ENCODE data around the gene AFDN. TPM values are rescaled to one million over a fixed set of nuclear protein-coding genes. Genes with fewer than 3 reads are reported as not detected.

Gene AFDN
- total RNA-seq, 1 experiment from 2014 or later = 182 TPM

DNA sequence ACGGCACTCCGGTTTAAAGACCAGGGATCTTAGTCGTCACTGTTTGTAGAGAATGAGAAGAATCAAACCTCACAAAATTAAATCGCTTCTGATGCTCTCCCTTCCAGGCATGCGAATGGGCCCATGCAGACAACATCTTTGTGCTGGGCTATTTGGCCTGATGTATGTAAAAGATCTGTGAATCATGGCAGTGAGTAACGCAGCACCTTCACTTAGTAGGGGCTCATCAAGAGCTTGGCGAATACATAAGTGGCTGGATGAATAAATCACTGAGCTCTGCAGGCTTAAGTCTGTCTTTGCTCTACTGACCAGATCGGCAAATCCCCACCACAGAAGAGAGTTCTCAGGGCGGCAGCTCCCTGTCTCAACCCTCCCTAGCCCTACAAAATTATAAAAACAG is 44.8 kb upstream of the AFDN start (continued):
- TF ChIP-seq ZNF532 (CRISPR knock-in tag; IDR thresholded peaks at IDR 0.05; ENCODE audit: borderline replicate concordance) = no peak
- TF ChIP-seq, protein P1, sequence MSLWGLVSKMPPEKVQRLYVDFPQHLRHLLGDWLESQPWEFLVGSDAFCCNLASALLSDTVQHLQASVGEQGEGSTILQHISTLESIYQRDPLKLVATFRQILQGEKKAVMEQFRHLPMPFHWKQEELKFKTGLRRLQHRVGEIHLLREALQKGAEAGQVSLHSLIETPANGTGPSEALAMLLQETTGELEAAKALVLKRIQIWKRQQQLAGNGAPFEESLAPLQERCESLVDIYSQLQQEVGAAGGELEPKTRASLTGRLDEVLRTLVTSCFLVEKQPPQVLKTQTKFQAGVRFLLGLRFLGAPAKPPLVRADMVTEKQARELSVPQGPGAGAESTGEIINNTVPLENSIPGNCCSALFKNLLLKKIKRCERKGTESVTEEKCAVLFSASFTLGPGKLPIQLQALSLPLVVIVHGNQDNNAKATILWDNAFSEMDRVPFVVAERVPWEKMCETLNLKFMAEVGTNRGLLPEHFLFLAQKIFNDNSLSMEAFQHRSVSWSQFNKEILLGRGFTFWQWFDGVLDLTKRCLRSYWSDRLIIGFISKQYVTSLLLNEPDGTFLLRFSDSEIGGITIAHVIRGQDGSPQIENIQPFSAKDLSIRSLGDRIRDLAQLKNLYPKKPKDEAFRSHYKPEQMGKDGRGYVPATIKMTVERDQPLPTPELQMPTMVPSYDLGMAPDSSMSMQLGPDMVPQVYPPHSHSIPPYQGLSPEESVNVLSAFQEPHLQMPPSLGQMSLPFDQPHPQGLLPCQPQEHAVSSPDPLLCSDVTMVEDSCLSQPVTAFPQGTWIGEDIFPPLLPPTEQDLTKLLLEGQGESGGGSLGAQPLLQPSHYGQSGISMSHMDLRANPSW (CRISPR knock-in tag; conservative IDR thresholded peaks at IDR 0.05; ENCODE audit: low read depth) = no peak

GRCh38 chr6:167782698-167783517 is 43.8 kb upstream of the AFDN start:
- DNase-seq (ENCODE audit: low spot score) (no peak), ATAC-seq (no peak)
- Mint-ChIP-seq H3K27me3 (ENCODE audit: low read depth) (no peaks in the 10 kb centered on the region), H3K4me1 (peaks cover 7% of the 10 kb centered on the region; the same call in 1 of the 2 replicates), H3K27ac (no peak overlapping the region), H3K9me3 (no peaks in the 10 kb centered on the region), H3K4me3 (no peak overlapping the region), H3K36me3 (no peaks in the 10 kb centered on the region)
- CTCF ChIA-PET = interaction anchor here (0.6 kb wide), 1 partner anchor 78 kb away, joined by 3 read pairs; no protein-coding TSS in a partner anchor
- no peak for TF ChIP-seq AR (CRISPR knock-in tag; IDR thresholded peaks at IDR 0.05)
- no peak for TF ChIP-seq ESRRA (CRISPR knock-in tag; IDR thresholded peaks at IDR 0.05; ENCODE audit: borderline replicate concordance)
- no peak for TF ChIP-seq ZNF317 (CRISPR knock-in tag; IDR thresholded peaks at IDR 0.05; ENCODE audit: borderline replicate concordance, low read depth)
- TF ChIP-seq NFYB (CRISPR knock-in tag; conservative IDR thresholded peaks at IDR 0.05; ENCODE audit: low read depth) = no peak
- no peak for TF ChIP-seq IRF1 (CRISPR knock-in tag; IDR thresholded peaks at IDR 0.05)
- no peak for TF ChIP-seq GTF2I (CRISPR knock-in tag; conservative IDR thresholded peaks at IDR 0.05)
- no peak for TF ChIP-seq ZNF121 (CRISPR knock-in tag; IDR thresholded peaks at IDR 0.05)
- POLR2A ChIA-PET = no interaction called here
